ENCODE results near the gene ATP11A.

Gene ATP11A

GRCh38 chr13:112711528-112712265, 21.9 kb downstream of the ATP11A start:
- peak; percentile 55 for DNase-seq

GRCh38 chr13:112712451-112713207, 22.8 kb downstream of the ATP11A start:
- DNase-seq: no peak

GRCh38 chr13:112713517-112714253, 23.8 kb downstream of the ATP11A start:
- no peak for DNase-seq

- DNase-seq: no peak
These were observed 24.7 kb downstream of the ATP11A start for GRCh38 chr13:112714376-112715174.

GRCh38 chr13:112715210-112715609, 25.4 kb downstream of the ATP11A start:
- DNase-seq: no peak

GRCh38 chr13:112715715-112716460, 26.1 kb downstream of the ATP11A start:
- DNase-seq: no peak

GRCh38 chr13:112716461-112716820, 26.6 kb downstream of the ATP11A start:
- no peak for DNase-seq

- DNase-seq: no peak
These were observed 27.1 kb downstream of the ATP11A start for GRCh38 chr13:112716841-112717520.

GRCh38 chr13:112718318-112718717, 28.5 kb downstream of the ATP11A start:
- no peak for DNase-seq

- DNase-seq: no peak
These were observed 29.2 kb downstream of the ATP11A start for GRCh38 chr13:112719016-112719415.

- DNase-seq: no peak
These were observed 29.7 kb downstream of the ATP11A start for GRCh38 chr13:112719556-112719955.

GRCh38 chr13:112720251-112720650, 30.4 kb downstream of the ATP11A start:
- DNase-seq: no peak

GRCh38 chr13:112720814-112721197, 31.0 kb downstream of the ATP11A start:
- DNase-seq: no peak

GRCh38 chr13:112721198-112722104, 31.6 kb downstream of the ATP11A start:
- DNase-seq: peak; percentile 60

- no peak for DNase-seq
These were observed 32.8 kb downstream of the ATP11A start for GRCh38 chr13:112722433-112723263.

GRCh38 chr13:112723771-112724170, 33.9 kb downstream of the ATP11A start:
- DNase-seq: no peak

GRCh38 chr13:112724788-112725345, 35.0 kb downstream of the ATP11A start:
- no peak for DNase-seq

- DNase-seq: no peak
These were observed 35.6 kb downstream of the ATP11A start for GRCh38 chr13:112725346-112726015.
